OCI-LY3 (cell line): ENCODE results near the gene EIF2B5.

Experiments used
- H2AFZ ChIP-seq: fragments of 200-600, 300-600 bp; shearing (Covaris generic); 2 replicates; pipeline ENCODE4 v1.6.0; 2014; ENCODE audit warnings: antibody characterized with exemption, low read depth, low read length
- H3K27ac ChIP-seq: fragments of 200-600, 300-600 bp; sonication (generic); 2 replicates; pipeline ENCODE4 v1.5.1; 2014; ENCODE audit warnings: mild to moderate bottlenecking, low read length, moderate library complexity, mixed read lengths
- H3K27me3 ChIP-seq: fragments of 200-600, 300-600 bp; sonication (generic); 2 replicates; pipeline ENCODE4 v1.6.1; 2014; ENCODE audit warnings: low read depth, low read length, mixed read lengths
- H3K36me3 ChIP-seq: fragments of 200-600, 300-600 bp; sonication (generic); replicated peaks from 2 replicates; pipeline ENCODE3; 2014; ENCODE audit warnings: low read depth, low read length, mixed read lengths
- H3K4me1 ChIP-seq: fragments of 300-600, 200-600 bp; sonication (generic); 2 replicates; pipeline ENCODE4 v1.6.1; 2014; ENCODE audit warnings: low read length, mixed read lengths
- H3K4me2 ChIP-seq: fragments of 200-600, 300-600 bp; sonication (generic); 2 replicates; pipeline ENCODE4 v1.6.1; 2014; ENCODE audit warnings: low read length, mixed read lengths
- H3K4me3 ChIP-seq: fragments of 300-600, 200-600 bp; sonication (generic); 2 replicates; pipeline ENCODE4 v1.5.1; 2014; ENCODE audit warnings: antibody characterized with exemption, mild to moderate bottlenecking, low read length, moderate library complexity
- H3K79me2 ChIP-seq: fragments of 300-600, 200-600 bp; shearing (Covaris generic); 2 replicates; pipeline ENCODE4 v1.6.1; 2014; ENCODE audit warnings: mild to moderate bottlenecking, low read length, mixed read lengths
- H3K9ac ChIP-seq: fragments of 300-600, 200-600 bp; shearing (Covaris generic); 2 replicates; pipeline ENCODE4 v1.6.0; 2014; ENCODE audit warnings: mild to moderate bottlenecking, low read length, moderate library complexity
- H3K9me3 ChIP-seq: fragments of 200-600, 300-600 bp; shearing (Covaris generic); 2 replicates; pipeline ENCODE4 v1.6.1; 2014; ENCODE audit warnings: low read length, mixed read lengths; ENCODE audit not compliant: insufficient read depth
- H4K20me1 ChIP-seq: fragments of 200-600, 300-600 bp; sonication (generic); 2 replicates; pipeline ENCODE4 v1.6.1; 2016; ENCODE audit warnings: low read length, mixed read lengths; ENCODE audit not compliant: insufficient read depth
- EZH2phosphoT487 ChIP-seq: fragments of 200-600 bp; shearing (Covaris generic); IDR thresholded peaks from 2 replicates; pipeline ENCODE4 v1.6.1; 2018; ENCODE audit warnings: antibody characterized with exemption, mixed run types, low read depth
- TF ChIP-seq, protein P1 (sequence below): fragments of 200-600, 300-600 bp; sonication (generic); IDR thresholded peaks from 2 replicates; pipeline ENCODE4 v1.5.1; 2014; ENCODE audit warnings: antibody characterized with exemption, low read length, low read depth

EIF2B5 gene

GRCh38 chr3:184173374-184173722 is 38.2 kb downstream of the EIF2B5 start:
- no peak overlapping the region for H3K4me2 ChIP-seq
- no peaks in the 10 kb centered on the region for H3K27me3 ChIP-seq
- no peak for TF ChIP-seq EZH2phosphoT487
- TF ChIP-seq, protein P1, sequence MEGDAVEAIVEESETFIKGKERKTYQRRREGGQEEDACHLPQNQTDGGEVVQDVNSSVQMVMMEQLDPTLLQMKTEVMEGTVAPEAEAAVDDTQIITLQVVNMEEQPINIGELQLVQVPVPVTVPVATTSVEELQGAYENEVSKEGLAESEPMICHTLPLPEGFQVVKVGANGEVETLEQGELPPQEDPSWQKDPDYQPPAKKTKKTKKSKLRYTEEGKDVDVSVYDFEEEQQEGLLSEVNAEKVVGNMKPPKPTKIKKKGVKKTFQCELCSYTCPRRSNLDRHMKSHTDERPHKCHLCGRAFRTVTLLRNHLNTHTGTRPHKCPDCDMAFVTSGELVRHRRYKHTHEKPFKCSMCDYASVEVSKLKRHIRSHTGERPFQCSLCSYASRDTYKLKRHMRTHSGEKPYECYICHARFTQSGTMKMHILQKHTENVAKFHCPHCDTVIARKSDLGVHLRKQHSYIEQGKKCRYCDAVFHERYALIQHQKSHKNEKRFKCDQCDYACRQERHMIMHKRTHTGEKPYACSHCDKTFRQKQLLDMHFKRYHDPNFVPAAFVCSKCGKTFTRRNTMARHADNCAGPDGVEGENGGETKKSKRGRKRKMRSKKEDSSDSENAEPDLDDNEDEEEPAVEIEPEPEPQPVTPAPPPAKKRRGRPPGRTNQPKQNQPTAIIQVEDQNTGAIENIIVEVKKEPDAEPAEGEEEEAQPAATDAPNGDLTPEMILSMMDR: no peak
- H3K36me3 ChIP-seq: peaks cover 36% of the 10 kb centered on the region
- no peak overlapping the region for H3K4me3 ChIP-seq
- no peaks in the 10 kb centered on the region for H3K9me3 ChIP-seq
- no peak overlapping the region for H3K9ac ChIP-seq
- no peak overlapping the region for H3K27ac ChIP-seq
- H4K20me1 ChIP-seq: no peaks in the 10 kb centered on the region
- H2AFZ ChIP-seq: no peak overlapping the region
- H3K4me1 ChIP-seq: peaks cover 41% of the 10 kb centered on the region
- peaks cover 25% of the 10 kb centered on the region for H3K79me2 ChIP-seq

- Histone ChIP-seq H3K27ac (peak overlapping the region; percentile 19; the same call in 1 of the 2 replicates), H3K9ac (no peak overlapping the region), H4K20me1 (no peaks in the 10 kb centered on the region), H3K79me2 (peaks cover 25% of the 10 kb centered on the region), H2AFZ (no peak overlapping the region), H3K9me3 (no peaks in the 10 kb centered on the region), H3K36me3 (peaks cover 42% of the 10 kb centered on the region), H3K4me2 (peak overlapping the region; percentile 64), H3K27me3 (no peaks in the 10 kb centered on the region), H3K4me1 (peaks cover 41% of the 10 kb centered on the region), H3K4me3 (peak overlapping the region; percentile 54)
- no peak for TF ChIP-seq EZH2phosphoT487
- TF ChIP-seq, protein P1: no peak
These were observed 39.1 kb downstream of the EIF2B5 start for GRCh38 chr3:184174284-184174645.

- Histone ChIP-seq H3K9ac (peak within 1 kb of the TSS; percentile 94), H2AFZ (peak within 1 kb of the TSS; percentile 90), H3K4me3 (peak within 1 kb of the TSS; percentile 92), H3K27me3 (no peaks in the 10 kb centered on the region), H3K9me3 (no peaks in the 10 kb centered on the region), H4K20me1 (no peaks in the 10 kb centered on the region), H3K36me3 (peaks cover 44% of the 10 kb centered on the region), H3K79me2 (peaks cover 25% of the 10 kb centered on the region), H3K4me1 (peaks cover 41% of the 10 kb centered on the region), H3K27ac (peak within 1 kb of the TSS; percentile 33), H3K4me2 (peak within 1 kb of the TSS; percentile 90)
- TF ChIP-seq EZH2phosphoT487: no peak
- TF ChIP-seq, protein P1: peak; percentile 21; the same call in 1 of the 2 replicates
These were observed 39.7 kb downstream of the EIF2B5 start, which contains the start of gene AP2M1 for GRCh38 chr3:184174646-184175492. AP2M1 (plus strand) TSS chr3:184174855; CDS start chr3:184176994, 2,139 bp downstream.

DNA sequence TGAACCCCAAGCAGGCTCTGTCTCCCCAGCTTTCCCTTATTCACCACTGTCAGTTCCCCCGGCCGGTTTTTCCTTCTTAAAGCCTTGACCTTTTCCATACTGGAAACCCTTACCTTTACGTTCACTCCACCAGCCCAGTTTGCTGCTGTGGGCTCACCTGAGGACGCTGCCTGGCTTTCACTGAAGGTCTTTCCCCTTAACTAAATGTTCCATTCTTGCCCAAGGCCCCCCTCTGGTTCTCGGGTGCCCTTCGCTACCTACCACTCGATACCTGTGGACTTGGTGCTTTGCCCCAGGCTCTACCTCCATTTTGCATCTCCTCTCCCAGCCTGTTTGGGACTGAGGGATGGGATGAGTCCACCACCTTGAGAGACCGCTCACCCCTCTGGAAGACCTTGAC is 40.3 kb downstream of the EIF2B5 start:
- no peaks in the 10 kb centered on the region for H4K20me1 ChIP-seq
- H3K4me3 ChIP-seq: peak overlapping the region; percentile 92
- peaks cover 46% of the 10 kb centered on the region for H3K36me3 ChIP-seq
- no peaks in the 10 kb centered on the region for H3K9me3 ChIP-seq
- H3K27me3 ChIP-seq: no peaks in the 10 kb centered on the region
- no peak overlapping the region for H2AFZ ChIP-seq
- H3K9ac ChIP-seq: peak overlapping the region; percentile 94
- H3K27ac ChIP-seq: no peak overlapping the region
- TF ChIP-seq, protein P1: no peak
- no peak for TF ChIP-seq EZH2phosphoT487
- peaks cover 40% of the 10 kb centered on the region for H3K4me1 ChIP-seq
- H3K79me2 ChIP-seq: peaks cover 25% of the 10 kb centered on the region
- H3K4me2 ChIP-seq: peak overlapping the region; percentile 90
